HG02943 (cell line): ENCODE results near the gene UNC13B.

Experiments used
- ATAC-seq: cut with Tn5 transposase; IDR thresholded peaks from one replicate; pipeline ENCODE4 v1.9.1; 2021; ENCODE audit warnings: mild to moderate bottlenecking, low read depth, moderate library complexity; ENCODE audit not compliant: unreplicated experiment

The UNC13B gene

GRCh38 chr9:35269919-35270318, 108.1 kb downstream of the UNC13B start:
- no peak for ATAC-seq

DNA sequence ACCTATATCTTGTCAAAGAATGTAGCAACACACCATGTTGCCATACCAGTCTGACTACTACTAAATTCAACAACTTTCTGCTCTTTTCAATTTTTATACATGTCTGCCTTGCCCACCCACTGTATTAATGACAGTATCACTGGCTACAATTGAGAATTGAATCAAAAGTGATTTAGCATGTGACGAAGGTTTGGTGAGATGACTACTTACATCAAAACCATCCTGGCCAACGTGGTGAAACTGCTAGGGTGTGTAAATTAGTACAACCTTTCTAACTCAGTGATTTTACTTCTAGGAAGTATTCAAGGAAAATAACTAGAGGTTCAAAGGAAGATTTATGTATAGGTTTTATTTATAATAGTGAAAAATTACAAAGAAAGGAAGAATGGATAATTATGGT, 109.8 kb downstream of the UNC13B start:
- ATAC-seq, result no peak

DNA sequence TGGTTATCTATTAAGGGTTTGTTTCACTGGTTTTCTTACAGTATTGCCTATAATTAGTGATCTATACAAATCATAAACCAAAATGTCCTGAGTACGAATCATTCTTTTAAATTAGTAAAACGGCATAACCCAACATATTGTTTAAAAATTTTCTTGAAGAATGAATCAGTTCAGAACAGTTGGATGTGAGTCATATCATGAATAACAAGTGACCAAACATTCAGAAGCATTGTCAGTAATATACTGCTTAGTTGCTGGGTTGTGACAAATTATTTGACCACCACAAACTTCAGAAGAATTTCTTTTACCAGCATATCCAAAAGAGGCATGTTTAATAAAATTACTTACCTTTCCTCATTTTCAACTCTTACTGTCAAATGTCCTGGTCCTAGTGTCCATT, 111.2 kb downstream of the UNC13B start:
- no peak for ATAC-seq

DNA sequence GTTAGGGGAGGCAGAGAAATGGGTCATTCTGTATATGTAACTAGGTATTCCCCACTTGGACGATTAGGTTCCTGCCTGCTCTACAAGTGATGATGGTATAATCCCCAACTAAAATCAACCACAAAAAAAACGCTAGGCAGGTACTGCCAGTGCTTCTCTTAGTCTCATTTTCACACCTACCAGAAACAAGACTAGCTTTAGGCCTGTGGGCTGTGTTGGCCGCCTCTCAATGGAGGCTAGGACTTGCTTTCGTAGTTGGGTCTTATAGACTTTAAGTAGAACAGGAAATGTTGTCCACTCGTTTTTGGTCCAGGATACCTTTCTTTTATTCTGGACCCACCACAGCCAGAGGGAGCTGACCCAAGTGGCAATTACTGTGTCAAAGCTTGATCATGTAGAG, 111.8 kb downstream of the UNC13B start:
- no peak for ATAC-seq

DNA sequence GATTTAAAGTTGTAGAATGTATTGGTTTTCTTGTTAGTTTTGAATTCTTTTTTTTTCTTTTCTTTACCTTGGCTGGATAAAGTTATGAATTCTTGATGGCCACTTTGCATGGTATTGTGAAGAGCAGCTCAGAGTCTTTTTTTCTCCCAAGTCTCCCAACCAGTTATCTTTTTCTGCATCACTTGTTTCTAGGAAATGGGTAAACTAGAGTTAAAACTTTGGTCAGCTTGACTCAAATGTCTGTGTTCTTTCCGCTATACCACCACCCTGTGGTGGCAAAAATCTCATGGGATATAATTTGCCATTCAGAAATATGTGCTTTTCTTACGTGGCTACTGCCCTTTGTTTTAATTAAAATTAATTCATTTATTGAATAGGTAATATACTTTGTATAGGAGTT, 113.2 kb downstream of the UNC13B start:
- no peak for ATAC-seq

DNA sequence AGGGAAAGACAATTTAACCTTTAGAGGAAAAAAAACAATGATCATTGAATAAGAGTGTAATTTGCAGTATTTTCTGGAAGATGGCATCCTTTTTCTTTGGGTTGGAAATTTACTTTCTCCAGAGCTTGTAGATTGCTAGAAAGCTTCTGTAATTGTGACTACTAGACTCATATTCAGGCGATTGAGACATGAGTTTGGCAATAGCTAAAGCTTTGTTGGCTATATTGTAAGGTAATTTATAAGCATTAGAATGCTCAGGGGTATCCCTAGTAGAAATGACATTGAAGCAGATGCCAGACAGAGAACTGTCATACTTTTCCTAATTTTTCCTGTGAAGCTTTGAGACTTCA, 115.3 kb downstream of the UNC13B start:
- no peak for ATAC-seq

- ATAC-seq, result no peak
Measured at GRCh38 chr9:35277628-35278359, 116.0 kb downstream of the UNC13B start.

- no peak for ATAC-seq
Measured at GRCh38 chr9:35279946-35280345, 118.1 kb downstream of the UNC13B start.

DNA sequence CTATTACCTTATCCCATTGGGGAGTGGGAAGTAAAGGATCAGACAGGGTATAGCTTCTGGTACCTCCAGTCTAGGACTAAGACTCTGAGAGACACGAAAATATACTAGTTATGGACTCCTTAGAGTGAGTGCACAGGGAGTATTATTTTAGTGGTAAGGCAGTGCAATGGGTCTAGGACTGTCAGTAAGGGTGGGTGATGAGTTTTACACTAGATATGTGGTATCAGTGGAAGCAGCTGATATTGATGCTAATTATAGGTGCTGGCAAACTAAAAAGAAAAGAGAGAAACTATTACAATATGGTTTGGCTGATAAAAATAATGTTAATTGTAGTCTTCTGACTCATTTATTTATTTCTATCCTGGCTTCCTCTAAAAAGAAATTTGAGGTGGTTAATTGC, 118.6 kb downstream of the UNC13B start:
- no peak for ATAC-seq

GRCh38 chr9:35285731-35286130, 123.9 kb downstream of the UNC13B start:
- ATAC-seq, result no peak

DNA sequence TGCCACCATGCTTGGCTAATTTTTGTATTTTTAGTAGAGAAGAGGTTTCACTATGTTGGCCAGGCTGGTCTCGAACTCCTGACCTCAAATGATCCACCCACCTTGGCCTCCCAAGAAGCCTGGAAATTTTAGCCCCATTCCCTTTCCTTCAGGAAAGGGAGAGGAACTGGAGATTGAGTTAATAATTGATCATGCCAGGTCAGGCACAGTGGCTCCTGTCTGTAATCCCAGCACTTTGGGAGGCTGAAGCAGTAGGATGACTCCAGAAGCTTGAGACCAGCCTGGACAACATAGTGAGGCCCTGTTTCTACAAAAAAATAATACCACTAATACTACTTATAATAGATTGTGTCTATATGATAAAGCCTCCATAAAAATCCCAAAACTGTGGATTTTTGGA, 124.6 kb downstream of the UNC13B start:
- ATAC-seq, result no peak

- no peak for ATAC-seq
Measured at GRCh38 chr9:35287987-35288632, 126.3 kb downstream of the UNC13B start.

GRCh38 chr9:35288778-35289177, 127.0 kb downstream of the UNC13B start:
- ATAC-seq, result no peak

GRCh38 chr9:35293376-35293964, 131.7 kb downstream of the UNC13B start:
- ATAC-seq, result no peak

DNA sequence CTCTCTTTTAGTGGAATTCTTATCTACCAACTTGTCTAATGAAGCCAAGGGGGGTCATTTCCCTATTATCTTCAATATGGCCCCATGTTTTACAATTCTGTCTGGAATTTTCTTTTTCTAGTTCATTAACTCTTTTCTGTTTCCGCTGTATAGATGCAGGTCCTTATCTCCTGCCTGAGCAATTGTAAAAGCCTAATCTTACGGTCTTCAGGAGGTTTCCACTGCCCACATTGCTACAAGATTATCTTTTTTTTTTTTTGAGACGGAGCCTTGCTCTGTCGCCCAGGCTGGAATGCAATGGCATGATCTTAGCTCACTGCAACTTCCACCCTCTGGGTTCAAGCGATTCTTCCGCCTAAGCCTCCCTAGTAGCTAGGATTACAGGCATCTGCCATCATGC, 132.3 kb downstream of the UNC13B start:
- no peak for ATAC-seq

DNA sequence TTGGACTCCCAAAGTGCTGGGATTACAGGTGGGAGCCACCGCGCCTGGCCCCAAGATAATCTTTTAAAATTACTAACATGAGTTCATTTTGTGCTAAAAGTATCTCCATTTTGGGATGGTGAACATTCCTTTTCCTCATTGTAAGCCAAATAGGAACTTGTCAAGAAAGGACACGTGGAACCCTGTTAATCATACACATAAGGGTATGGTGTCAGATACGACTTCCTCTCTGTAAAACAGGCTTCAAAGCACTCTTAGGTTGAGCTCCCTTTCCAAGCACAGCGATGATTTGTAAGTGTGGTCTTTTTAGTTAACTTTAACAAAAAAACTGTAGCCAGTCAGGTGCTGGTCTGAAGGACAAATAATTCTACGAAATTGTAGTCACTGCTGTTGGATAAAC, 132.7 kb downstream of the UNC13B start:
- no peak for ATAC-seq

DNA sequence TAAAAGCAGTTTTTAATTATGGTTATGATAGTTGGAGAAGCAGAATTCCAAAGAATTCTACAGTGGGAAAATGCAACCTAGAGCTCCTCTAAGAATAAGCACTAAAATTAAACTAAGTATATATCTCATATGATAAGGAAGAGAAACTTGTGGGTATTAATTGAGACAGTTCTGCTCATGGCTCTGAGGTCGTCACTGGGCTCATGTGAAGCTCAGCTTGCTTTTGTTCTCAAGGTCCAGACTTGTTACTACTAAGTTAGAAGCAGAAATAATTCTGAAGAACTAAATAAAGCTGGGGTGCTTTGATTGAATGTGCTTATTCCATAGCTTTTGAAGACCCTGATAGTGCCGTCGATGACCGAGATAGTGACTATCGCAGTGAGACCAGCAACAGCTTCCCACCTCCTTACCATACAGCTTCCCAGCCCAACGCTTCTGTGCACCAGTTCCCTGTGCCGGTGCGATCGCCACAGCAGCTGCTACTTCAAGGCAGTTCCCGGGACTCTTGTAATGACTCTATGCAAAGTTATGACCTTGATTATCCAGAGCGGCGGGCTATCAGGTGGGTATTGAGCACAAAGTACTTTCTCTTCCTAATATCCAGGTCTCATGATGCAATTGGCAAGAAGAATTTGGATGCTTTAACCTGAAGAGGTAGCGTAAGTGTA, 133.7 kb downstream of the UNC13B start:
- ATAC-seq, result no peak

DNA sequence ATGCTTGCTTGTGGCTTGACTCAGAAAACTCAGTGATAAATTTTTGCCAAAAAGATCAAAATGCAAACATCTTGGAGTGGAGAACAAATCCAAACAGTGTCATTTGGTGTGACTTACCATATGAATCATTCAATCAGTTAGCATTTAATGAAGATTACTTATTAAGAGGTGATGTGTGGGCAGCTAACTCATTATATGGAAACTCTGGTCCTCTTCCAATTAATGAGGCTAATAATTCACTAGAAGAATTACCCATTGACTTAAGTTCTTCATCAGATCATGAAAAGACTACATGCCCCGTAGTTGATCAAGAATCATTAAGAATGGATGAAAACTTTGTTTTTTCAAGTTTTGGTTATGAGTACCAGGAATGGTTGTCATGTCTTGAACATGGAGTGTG, 141.8 kb downstream of the UNC13B start:
- no peak for ATAC-seq

- ATAC-seq, result no peak
Measured at GRCh38 chr9:35306283-35306682, 144.5 kb downstream of the UNC13B start.

DNA sequence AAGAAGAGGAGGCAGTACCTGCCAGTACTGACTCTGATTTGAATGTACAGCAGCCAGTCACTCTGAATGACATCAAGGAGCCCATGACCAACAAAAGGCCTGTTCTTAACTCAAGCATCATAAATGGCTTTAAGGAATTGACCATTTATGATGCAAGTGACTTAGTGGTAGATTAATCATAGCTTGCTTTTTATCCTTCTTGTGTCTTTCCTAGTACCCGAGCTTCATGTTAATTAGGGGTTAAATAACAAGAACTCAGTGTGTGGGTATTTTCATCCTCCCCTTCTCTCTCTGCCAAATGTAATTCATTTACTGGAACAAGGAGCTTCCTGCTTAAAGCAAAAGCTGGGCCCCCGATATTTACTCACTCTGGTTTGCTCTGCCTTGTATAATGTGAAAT, 146.5 kb downstream of the UNC13B start:
- no peak for ATAC-seq

DNA sequence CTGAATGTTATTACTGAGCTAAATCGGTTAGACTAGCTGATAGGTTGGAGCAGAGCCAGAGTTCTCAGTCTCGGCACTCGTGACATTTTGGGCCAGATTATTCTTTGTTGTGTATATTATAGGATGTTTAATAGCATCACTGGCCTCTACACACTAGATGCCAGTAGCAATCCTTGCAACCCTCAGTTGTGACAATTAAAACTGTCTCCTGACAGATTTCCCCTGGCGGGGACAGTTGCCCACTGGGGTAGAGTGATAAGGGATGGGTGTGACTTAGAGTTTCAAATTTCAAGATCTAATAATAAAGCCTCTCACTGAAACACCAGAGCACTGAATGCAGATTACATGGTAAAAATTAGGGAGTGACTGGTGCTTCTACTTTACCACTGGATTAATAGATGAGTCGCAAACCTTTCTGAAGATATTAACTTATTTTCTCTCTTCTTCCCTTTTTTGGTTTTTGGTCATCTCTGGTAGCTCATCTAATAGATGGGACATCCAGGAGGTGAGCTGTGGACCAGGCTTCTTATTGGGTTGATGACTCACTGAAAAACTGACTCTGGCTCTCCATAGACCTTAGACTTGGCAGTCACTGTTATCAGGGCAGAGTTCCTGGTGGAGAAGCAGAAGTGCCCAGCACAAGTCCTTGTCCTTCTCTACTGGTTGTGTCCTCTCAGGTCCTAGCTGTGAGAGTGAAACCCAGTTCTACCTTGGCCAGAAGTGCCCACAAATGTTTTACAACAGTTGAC, 150.3 kb downstream of the UNC13B start:
- ATAC-seq, result no peak
